HG02642 (cell line): ENCODE data around the gene C1QTNF1.
"Not testable (repeated sequence)": the region's sequence is repeated elsewhere in the genome, so short reads cannot be mapped to it uniquely, and the experiment has no call there.

Source experiments
- ATAC-seq: cut with Tn5 transposase; IDR thresholded peaks from one replicate; pipeline ENCODE4 v1.9.1; 2021; ENCODE audit warnings: mild to moderate bottlenecking; ENCODE audit not compliant: unreplicated experiment, poor library complexity

The C1QTNF1 gene

DNA sequence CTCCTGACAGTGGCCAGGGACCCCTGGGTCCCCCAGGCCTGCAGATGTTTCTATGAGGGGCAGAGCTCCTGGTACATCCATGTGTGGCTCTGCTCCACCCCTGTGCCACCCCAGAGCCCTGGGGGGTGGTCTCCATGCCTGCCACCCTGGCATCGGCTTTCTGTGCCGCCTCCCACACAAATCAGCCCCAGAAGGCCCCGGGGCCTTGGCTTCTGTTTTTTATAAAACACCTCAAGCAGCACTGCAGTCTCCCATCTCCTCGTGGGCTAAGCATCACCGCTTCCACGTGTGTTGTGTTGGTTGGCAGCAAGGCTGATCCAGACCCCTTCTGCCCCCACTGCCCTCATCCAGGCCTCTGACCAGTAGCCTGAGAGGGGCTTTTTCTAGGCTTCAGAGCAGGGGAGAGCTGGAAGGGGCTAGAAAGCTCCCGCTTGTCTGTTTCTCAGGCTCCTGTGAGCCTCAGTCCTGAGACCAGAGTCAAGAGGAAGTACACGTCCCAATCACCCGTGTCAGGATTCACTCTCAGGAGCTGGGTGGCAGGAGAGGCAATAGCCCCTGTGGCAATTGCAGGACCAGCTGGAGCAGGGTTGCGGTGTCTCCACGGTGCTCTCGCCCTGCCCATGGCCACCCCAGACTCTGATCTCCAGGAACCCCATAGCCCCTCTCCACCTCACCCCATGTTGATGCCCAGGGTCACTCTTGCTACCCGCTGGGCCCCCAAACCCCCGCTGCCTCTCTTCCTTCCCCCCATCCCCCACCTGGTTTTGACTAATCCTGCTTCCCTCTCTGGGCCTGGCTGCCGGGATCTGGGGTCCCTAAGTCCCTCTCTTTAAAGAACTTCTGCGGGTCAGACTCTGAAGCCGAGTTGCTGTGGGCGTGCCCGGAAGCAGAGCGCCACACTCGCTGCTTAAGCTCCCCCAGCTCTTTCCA, 25.1 kb downstream of the C1QTNF1 start:
- ATAC-seq, result no peak

DNA sequence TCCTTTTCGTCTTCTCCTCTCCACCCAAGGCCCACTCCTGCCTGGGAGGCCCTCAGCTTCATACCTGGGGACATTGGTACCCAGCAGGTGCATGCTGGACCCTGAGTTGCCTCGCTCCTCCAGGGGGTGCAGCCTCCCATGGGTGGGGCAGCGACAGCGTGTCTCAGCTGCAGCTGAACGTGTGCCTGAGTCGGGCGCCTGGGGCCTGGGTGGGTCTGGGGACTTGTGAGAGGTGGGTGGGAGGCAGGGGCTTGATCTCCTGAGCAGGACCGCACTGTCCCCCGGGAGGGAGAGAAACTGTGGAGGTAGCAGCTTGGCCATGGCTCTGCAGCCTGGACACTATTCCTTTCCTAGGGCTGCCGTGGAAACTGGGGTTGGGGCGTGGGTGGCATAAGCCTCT, 25.9 kb downstream of the C1QTNF1 start:
- no peak for ATAC-seq

DNA sequence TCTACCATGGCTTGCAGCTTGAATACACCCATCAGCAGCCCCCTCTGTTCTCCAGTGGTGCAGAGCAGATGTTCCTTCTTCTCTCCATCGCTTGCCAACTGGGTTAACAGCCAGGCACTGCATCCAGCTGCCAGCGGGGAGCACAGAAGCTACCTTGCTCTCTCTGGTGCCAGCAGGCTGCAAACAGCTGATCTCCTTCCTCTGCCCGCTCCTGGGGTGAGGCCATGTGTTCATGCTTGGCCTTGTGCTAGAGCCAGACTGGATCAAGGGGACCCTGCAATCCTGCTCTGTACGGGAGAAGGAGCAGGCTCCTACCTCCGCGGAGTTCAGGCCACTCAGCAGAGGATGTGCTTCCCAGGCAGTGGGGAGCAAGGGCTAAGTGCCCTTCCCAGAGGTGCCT, 26.6 kb downstream of the C1QTNF1 start:
- ATAC-seq, result no peak

DNA sequence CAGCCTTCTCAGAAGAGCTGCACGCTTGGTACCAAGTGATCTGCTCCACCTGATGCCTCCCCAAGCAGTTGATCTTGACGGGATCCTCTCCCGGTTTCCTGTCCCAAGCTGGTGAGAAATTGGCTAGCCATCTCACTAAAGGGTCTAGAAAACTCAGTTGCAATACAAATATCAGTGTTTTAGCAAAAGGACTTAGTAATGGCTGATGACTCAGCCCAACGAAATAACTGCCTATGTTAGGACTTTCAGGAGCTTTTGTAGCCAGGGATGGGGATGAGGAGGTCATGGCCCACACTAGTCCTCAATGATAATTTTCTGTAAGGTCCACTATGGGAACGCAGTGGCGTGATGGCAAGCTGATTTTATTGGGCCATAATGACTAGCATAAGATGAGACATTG, 27.3 kb downstream of the C1QTNF1 start:
- no peak for ATAC-seq

DNA sequence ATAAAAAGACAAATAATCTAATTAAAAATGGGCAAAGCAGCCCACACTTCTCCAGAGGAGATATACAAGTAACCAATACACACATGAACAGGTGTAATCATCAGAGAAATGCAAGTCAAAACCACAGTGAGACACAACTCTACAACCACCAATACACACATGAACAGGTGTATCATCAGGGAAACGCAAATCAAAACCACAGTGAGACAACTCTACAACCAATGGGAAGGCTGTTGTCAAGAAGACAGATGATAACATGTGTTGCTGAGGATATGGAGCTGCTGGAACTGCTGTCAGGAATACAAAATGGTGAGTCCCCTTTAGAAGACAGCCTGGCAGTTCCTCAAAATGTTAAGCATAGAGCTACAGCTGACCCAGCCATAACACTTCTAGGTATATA, 28.2 kb downstream of the C1QTNF1 start:
- no peak for ATAC-seq

DNA sequence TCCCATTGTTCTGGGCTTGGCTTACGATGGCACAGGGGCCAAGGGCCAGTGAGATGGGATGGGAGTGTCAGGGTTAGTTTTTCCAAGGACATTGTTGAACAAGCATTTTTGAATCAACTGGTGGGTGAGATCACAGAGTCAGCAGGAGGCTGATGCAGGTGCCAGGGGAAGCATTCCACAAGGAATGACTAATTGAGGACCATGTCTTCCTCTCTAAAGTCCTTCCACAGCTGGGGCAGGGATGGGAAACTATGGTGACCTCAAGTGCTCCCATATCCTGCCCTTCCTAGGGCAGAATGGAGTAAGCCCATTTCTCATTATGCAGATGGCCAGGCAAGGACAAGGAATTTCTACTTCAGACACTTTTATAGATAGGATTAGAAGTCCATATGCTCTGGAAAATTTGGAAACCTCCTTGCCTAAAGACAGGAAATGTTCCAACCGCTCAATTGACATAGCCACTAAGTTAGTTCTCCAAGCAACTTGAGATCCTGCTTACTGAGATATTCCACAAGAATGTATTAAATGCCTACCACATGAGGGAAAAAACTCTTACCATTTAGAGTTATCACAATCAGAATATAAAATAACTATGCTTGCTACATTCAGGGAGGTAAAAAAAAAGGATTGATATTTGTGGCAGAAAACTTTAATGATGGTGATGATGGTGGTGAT, 29.4 kb downstream of the C1QTNF1 start:
- ATAC-seq, result no peak

DNA sequence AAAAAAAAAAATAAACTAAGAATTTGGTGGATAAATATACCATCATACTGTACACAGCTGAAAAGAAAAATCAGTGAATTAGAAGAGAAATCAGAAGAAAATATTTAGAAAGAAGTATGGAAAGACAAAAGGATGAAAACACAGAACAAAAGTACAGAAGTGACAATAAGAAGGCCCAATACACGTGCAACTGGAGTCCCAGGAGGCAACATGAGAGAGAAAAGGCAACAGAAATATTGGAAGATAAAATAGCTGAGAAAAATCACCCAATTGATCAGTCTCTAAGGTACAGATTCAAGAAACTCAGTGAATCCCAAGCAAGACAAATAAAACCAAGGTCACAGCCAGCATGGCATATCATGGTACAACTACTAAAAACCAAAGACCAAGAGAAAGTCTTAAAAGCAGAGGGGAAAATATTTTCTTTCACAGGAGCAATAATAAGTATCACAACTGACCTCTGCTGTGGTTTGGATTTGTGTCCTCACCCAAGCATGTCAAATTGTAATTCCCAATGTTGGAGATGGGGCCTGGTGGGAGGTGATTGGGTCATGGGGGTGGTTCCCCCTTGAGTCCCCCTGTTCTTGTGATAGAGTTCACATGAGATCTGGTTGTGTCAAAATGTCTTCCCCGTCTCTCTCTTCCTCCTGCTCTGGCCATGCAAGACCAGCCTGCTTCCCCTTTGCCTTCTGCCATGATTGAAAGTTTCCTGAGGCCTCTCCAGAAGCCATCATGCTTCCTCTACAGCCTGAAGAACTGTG, 30.4 kb downstream of the C1QTNF1 start:
- ATAC-seq, result no peak

DNA sequence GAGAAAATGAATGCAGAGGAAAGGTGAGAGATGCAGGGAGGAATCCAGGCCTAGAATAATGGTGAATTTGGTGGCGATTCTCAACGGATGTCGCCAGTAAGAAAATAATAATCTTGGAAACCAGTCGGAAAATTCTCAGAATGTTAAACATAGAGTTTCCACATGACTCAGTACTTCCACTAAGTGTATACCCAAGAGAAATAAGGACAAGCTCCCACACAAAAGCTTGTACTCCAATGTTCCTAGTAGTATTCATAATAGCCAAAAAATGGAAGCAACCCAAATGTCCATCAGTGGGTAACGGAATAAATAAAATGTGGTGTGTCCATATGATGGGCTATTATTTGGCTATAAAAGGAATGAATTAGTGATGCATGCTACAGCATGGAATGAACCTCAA, 31.2 kb downstream of the C1QTNF1 start:
- no peak for ATAC-seq

DNA sequence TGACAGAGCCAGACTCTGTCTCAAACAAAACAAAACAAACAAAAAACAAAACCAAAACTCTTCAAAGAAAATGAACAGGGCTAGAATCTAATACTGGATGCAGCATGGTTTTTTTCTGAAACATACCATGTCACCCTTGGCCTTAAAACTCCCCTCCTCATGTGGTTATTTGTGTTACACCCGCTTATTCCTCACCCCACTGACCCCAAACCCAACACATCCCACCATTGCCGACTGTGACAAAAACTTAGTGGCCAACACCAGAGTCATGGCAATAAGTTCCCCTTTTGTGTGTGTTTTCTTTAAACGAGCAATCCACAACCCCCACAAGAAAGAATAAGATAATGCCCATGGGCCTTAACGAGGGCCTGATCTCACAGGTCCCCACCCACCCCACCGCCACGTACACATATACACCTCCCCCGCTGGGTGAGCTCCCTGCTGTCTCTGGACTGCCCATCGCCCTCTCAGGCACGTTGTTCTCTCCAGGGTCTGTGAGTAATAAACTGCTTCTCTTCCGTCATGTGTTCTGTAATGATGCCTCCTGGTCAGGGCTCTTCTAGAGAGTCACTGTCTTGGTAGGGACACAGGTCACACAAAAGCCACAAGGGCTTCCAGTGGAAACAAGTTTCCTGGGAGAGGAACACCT, 33.9 kb downstream of the C1QTNF1 start:
- no peak for ATAC-seq

DNA sequence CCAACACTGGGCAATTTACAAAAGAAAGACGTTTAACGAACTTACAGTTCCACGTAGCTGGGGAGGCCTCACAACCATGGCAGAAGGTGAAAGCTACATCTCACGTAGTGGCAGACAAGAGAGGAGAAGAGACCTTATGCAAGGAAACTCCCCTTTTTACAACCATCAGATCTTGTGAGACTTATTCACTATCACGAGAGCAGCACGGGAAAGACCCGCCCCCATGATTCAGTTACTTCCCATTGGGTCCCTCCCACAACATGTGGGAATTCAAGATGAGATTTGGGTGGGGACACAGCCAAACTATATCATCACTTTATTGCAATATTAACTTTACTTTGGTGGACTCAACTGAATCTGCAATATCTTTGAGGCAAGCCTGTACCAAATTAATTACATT, 38.7 kb downstream of the C1QTNF1 start:
- no peak for ATAC-seq

DNA sequence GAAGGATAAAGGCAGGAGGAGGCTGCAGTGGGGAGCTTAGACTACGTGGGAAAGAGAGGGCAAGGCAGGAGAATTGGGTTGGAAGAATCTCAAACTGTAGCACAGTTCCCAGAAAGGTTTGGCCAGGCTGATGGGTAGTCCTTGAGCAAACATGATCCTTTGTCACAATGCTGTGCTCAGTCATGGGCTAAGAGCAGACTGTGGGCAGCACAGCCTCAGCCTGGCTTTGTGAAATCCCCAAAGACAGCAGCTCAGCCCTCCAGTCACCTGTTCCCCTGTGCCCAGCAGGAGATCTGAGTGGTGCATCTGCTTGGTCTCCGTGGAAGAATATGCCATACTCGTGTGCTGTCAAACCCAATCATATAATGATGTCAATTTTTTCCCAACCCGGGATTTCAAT, 40.1 kb downstream of the C1QTNF1 start:
- no peak for ATAC-seq

DNA sequence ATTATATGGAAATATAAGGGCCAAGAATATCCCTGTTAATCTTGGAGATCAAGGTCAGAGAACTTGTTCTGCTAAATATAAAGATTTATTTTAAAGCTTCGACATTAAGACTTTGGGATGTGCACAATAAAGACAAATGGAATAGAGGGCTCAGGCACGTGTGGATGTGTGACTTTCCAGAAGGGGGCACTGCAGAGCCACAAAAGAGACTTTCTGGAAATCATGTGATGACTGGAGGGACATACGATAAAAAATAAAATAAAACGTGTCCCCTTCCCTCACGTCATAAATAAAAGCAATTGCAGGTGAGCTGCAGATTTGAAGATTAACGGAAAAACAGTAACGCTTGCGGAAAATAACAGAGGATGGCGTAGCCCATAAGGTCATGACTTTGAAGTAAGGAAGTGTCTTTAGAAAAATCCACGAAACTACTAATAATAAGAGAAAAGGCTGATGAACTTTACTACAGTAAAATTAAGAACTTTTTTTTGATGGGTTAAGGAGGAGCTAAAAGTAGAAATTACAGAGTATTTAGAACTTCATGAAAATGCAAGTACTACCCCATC, 41.2 kb downstream of the C1QTNF1 start:
- ATAC-seq, result no peak

DNA sequence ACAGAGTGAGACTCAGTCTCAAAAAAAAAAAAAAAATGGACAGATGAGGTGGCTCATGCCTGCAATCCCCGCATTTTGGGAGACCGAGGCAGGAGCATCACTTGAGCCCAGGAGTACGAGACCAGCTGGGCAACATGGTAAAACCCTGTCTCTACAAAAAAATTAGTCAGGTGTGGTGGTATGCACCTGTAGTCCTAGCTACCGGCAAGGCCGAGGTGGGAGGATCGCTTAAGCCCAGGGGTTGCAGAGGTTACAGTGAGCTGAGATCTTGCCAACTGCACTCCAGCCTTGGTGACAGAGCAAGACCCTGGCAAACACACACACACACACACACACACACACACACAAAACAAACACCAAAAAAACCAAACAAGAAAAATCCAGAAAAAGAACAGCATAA, 43.0 kb downstream of the C1QTNF1 start:
- no peak for ATAC-seq

DNA sequence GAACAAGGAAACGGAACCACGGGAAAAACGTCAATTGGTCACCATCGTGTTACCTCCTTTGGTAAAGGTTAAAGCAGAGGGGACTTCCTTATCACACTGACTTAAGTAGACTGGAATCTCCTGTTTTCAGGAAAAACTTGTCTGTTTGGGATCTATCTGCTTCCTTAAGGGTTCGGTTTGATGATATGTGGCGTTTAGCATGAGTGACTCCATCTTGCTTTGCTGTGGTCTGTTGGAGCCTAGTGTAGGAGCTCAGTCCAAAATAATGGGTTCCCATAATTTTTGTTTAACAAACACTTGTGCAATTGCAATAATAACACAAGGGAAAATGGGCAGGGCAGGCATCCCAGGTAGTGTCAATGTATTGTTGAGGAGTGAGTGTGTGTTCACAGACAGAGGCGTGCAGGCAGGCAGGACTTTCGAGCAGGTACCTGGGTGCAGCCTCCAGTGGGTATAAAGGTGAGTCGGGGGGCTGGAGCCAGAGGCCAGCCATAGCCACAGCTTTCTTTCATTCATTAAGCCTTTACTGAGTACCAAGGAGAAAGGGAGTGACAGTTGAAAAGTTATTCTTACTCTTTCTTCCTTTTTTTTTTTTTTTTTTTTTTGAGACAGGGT, 46.4 kb downstream of the C1QTNF1 start:
- no peak for ATAC-seq

DNA sequence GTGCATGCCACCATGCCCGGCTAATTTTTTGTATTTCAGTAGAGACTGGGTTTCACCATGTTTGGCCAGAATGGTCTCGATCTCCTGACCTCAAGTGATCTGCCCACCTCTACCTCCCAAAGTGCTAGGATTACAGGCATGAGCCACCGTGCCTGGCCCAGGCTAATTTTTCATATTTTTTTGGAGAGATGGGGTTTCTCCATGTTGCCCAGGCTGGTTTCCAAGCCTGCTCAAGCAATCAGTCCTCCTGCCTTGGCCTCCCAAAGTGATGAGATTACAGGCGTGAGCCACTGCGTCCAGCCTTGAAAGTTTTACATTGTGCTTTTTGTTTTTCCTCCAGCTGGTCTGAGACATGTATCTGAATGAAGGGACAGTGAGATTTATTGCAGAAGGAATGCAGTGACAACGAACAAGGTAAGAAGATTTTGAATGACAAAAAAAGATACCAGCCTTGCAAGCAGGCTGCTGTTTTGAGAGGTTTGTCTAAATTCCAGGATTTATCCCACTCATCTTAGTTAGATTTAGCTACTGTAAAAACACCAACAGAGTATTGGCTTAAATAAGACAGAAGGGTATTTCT, 47.3 kb downstream of the C1QTNF1 start:
- no peak for ATAC-seq

DNA sequence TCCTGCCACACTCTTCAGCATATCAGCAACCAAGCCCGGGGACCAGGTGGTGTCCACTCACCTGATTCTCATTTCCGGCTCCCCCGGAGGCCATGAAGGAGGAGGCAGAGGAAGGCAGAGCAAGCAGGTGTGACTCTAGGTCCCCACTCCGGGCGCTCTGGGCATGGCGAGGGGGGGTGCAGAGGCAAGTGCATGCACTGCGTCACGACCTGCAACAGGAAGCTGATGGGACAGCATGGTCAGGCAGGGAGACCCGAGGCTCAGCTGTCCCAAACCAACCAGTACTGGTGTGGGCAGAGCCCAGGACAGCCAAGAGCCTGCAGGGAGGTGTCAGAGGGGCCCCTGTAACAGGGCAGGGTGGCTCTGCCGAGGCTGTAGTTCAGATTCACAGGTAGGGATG, 48.6 kb downstream of the C1QTNF1 start:
- ATAC-seq, result no peak

DNA sequence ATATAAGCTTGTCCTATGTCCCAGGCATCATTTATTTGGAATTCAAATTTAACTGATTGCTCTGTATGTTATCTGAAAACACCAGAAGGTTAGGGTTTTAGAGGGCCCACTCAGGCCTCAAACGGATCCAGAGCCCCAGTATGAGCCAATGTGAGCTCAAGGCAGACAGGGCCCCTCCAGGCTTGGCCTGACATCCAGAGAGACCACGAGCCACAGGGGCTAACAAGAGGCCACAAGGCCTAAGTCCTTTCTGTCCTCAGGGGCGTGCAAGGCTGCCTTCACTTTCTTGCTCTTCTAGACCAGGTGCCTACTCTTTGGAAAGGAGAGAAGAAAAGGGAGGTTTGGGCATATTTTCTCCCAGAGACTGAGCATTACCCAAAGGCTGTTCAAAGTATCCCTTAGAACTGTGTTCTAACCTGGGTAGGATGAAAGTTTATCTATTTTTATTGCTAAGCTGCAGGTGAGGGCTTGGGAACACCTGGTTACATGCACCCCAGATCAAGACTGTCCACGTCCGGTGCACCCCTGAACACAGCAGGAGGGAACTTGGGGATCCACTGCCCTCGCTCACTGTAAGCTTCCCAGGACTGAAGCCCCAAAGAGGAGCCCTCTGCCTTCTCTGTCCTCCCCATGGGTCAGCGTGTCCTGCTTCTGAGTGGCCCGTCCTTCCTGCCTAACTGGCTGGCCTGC, 49.2 kb downstream of the C1QTNF1 start:
- ATAC-seq, result no peak

DNA sequence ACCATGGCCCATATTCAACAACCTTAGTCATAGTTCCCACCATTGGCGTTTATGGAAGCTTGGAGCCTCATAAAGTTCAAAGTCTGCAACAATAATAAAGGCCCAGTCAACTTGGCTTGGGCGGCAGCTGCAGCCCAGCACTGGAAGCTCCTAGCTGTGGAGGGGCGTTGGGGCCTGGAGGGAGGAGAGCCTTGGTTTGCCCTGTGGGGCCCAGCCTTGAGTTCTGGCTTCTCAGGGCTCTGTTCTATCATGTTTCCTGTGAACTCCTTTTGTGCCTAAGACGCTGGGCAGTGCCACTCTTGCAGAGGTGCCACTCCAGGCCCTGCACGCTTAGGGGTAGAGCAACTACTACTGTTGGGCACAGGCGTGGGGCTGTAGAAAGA, 49.7 kb downstream of the C1QTNF1 start:
- no peak for ATAC-seq

DNA sequence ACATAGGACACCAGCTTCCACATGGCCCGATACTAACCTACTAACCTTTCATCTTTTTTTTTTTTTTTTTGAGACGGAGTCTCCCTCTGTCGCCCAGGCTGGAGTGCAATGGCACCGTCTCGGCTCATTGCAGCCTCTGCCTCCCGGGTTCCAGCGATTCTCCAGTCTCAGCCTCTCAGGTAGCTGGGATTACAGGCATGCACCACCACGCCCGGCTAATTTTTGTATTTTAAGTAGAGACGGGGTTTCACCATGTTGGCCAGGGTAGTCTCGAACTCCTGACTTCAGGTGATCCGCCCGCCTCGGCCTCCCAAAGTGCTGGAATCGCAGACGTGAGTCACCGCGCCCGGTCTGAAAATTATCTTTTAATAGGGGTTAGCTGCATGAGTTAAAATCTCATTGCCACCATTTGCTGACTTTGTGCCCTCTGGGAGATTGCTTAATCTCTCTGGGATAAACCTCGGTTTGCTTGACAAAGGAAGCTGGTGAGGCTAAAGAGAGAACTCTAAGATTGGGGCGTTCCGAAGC, 50.2 kb downstream of the C1QTNF1 start:
- ATAC-seq, result not testable (repeated sequence)
